Measurements from ENCODE around the gene SMIM7.
"Not testable (repeated sequence)": the region's sequence is repeated elsewhere in the genome, so short reads cannot be mapped to it uniquely, and the experiment has no call there.

Gene SMIM7

GRCh38 chr19:16676101-16676798, 16.3 kb upstream of the SMIM7 start:
- no peak overlapping the region for H3K4me2 ChIP-seq (ENCODE audit: insufficient read depth, low read length)
- H2AFZ ChIP-seq (ENCODE audit: low read depth, low read length) = no peak overlapping the region
- H3K79me2 ChIP-seq (ENCODE audit: insufficient read depth, low read length) = no peaks in the 10 kb centered on the region
- DNase-seq (no peak), ATAC-seq (ENCODE audit: insufficient read depth, low read depth) (no peak)
- no peak overlapping the region for H3K27ac ChIP-seq (ENCODE audit: low read length)
- no peaks in the 10 kb centered on the region for H3K36me3 ChIP-seq (ENCODE audit: insufficient read depth, low read length)
- H3K27me3 ChIP-seq (ENCODE audit: insufficient read depth, low read length, poor library complexity) = no peaks in the 10 kb centered on the region
- no peaks in the 10 kb centered on the region for H3K4me1 ChIP-seq (ENCODE audit: insufficient read depth, low read length)
- no peaks in the 10 kb centered on the region for H4K20me1 ChIP-seq (ENCODE audit: insufficient read depth, low read length)
- H3K4me3 ChIP-seq (ENCODE audit: low read depth in 1 of 2, low read length in 2 of 2) = no peak overlapping the region
- H3K9ac ChIP-seq (ENCODE audit: low read depth, low read length) = no peak overlapping the region
- TF ChIP-seq CTCF (IDR thresholded peaks at IDR 0.05; ENCODE audit: borderline replicate concordance, extremely low read depth, low read length, poor library complexity, severe bottlenecking) = no peak
- TF ChIP-seq EZH2 (IDR thresholded peaks at IDR 0.05; ENCODE audit: borderline replicate concordance, low read depth, low read length, severe bottlenecking) = no peak
- H3K9me3 ChIP-seq (ENCODE audit: insufficient read depth, low read length, severe bottlenecking) = peaks cover 2% of the 10 kb centered on the region

GRCh38 chr19:16673839-16674238, 13.9 kb upstream of the SMIM7 start:
- not testable (repeated sequence) for H2AFZ ChIP-seq (ENCODE audit: low read depth, low read length); H3K9ac ChIP-seq (ENCODE audit: low read depth, low read length); H4K20me1 ChIP-seq (ENCODE audit: insufficient read depth, low read length); H3K27ac ChIP-seq (ENCODE audit: low read length); H3K36me3 ChIP-seq (ENCODE audit: insufficient read depth, low read length); H3K4me1 ChIP-seq (ENCODE audit: insufficient read depth, low read length); H3K4me3 ChIP-seq (ENCODE audit: low read depth in 1 of 2, low read length in 2 of 2); DNase-seq; H3K79me2 ChIP-seq (ENCODE audit: insufficient read depth, low read length); H3K27me3 ChIP-seq (ENCODE audit: insufficient read depth, low read length, poor library complexity); H3K9me3 ChIP-seq (ENCODE audit: insufficient read depth, low read length, severe bottlenecking); H3K4me2 ChIP-seq (ENCODE audit: insufficient read depth, low read length); ATAC-seq (ENCODE audit: insufficient read depth, low read depth)

DNA sequence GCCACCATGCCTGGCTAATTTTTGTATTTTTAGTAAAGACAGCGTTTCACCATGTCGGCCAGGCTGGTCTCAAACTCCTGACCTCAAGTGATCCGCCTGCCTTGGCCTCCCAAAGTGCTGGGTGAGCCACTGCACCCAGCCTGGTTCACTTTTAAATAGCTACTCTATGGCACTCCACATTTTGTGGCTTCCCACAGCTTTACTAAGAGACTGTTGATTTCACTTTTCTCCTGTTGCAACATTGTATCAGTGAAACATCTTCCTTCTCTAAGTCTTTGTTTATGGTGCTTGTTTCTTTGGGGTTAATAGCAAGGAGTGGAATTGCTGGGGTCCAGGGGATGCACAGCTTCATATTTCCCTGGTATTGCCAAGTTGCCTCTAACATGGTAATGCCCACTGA, 13.3 kb upstream of the SMIM7 start:
- Histone ChIP-seq H3K4me3 (ENCODE audit: low read depth in 1 of 2, low read length in 2 of 2) (no peak overlapping the region), H3K4me2 (ENCODE audit: insufficient read depth, low read length) (no peak overlapping the region), H3K79me2 (ENCODE audit: insufficient read depth, low read length) (no peaks in the 10 kb centered on the region), H2AFZ (ENCODE audit: low read depth, low read length) (no peak overlapping the region), H3K27ac (ENCODE audit: low read length) (no peak overlapping the region), H3K9ac (ENCODE audit: low read depth, low read length) (no peak overlapping the region), H3K36me3 (ENCODE audit: insufficient read depth, low read length) (no peaks in the 10 kb centered on the region), H3K27me3 (ENCODE audit: insufficient read depth, low read length, poor library complexity) (no peaks in the 10 kb centered on the region), H4K20me1 (ENCODE audit: insufficient read depth, low read length) (no peaks in the 10 kb centered on the region), H3K9me3 (ENCODE audit: insufficient read depth, low read length, severe bottlenecking) (no peaks in the 10 kb centered on the region), H3K4me1 (ENCODE audit: insufficient read depth, low read length) (no peaks in the 10 kb centered on the region)
- no peak for TF ChIP-seq CTCF (IDR thresholded peaks at IDR 0.05; ENCODE audit: borderline replicate concordance, extremely low read depth, low read length, poor library complexity, severe bottlenecking)
- TF ChIP-seq EZH2 (IDR thresholded peaks at IDR 0.05; ENCODE audit: borderline replicate concordance, low read depth, low read length, severe bottlenecking) = no peak
- ATAC-seq (ENCODE audit: insufficient read depth, low read depth) = no peak
- no peak for DNase-seq

DNA sequence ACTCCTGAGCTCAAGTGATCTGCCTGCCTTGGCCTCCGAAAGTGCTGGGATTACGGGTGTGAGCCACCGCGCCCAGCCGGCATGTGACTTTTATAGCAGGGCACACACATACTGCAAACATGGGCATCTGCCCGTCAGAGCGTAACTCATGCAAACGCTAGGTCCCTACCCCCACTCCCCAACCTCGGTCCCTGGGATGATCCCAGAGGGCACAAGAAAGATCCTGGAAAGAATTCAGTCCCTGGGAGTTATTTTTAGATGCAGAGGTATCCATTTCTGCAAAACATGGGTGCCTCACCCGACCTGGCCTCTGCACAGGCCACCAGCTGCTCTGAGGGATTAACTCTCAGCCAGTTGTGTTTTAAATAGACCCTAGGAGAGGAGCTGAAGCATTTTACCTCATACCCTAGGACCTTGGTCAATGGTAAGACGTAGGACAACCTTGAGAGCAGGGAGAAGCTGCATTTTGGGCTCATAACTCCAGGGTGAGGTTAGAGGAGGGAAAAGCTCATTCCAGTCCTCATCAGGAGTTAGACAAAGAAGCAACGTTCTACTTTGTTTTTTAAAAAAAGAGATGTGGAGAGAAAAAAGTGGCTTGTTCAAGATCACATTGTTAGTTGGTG, 11.8 kb upstream of the SMIM7 start:
- Histone ChIP-seq H3K4me3 (ENCODE audit: low read depth in 1 of 2, low read length in 2 of 2) (no peak overlapping the region), H3K27ac (ENCODE audit: low read length) (no peak overlapping the region), H3K27me3 (ENCODE audit: insufficient read depth, low read length, poor library complexity) (no peaks in the 10 kb centered on the region), H4K20me1 (ENCODE audit: insufficient read depth, low read length) (no peaks in the 10 kb centered on the region), H3K9ac (ENCODE audit: low read depth, low read length) (no peak overlapping the region), H3K36me3 (ENCODE audit: insufficient read depth, low read length) (no peaks in the 10 kb centered on the region), H3K79me2 (ENCODE audit: insufficient read depth, low read length) (no peaks in the 10 kb centered on the region), H3K4me1 (ENCODE audit: insufficient read depth, low read length) (no peaks in the 10 kb centered on the region), H2AFZ (ENCODE audit: low read depth, low read length) (no peak overlapping the region), H3K9me3 (ENCODE audit: insufficient read depth, low read length, severe bottlenecking) (no peaks in the 10 kb centered on the region), H3K4me2 (ENCODE audit: insufficient read depth, low read length) (no peak overlapping the region)
- ATAC-seq (ENCODE audit: insufficient read depth, low read depth) = no peak
- no peak for TF ChIP-seq EZH2 (IDR thresholded peaks at IDR 0.05; ENCODE audit: borderline replicate concordance, low read depth, low read length, severe bottlenecking)
- no peak for TF ChIP-seq CTCF (IDR thresholded peaks at IDR 0.05; ENCODE audit: borderline replicate concordance, extremely low read depth, low read length, poor library complexity, severe bottlenecking)
- no peak for DNase-seq

Data from DND-41 (cell line).